HEK293 (cell line): ENCODE results near the gene UBA1.
A peak's percentile ranks its signal among the peaks of the same experiment; 100 is the strongest.

Experiments used
- CTCF ChIA-PET: fragments of 350-600 bp; formaldehyde crosslinking; extraction: SDS; loops from one replicate; lab custom pipeline; 2021; ENCODE audit warnings: antibody characterized with exemption; lab: Yijun Ruan, JAX
- POLR2A ChIA-PET: fragments of 300-600 bp; formaldehyde crosslinking; extraction: SDS; loops from one replicate; lab custom pipeline; 2020; ENCODE audit warnings: antibody characterized with exemption, inconsistent platforms; lab: Yijun Ruan, JAX
- H3K27ac ChIP-seq: fragments of 200-500 bp; sonication (Bioruptor generic); 2 replicates; pipeline ENCODE4 v1.5.1; 2014; ENCODE audit warnings: low read depth, low read length, control low read depth, inconsistent platforms; ENCODE audit errors: extremely low read depth
- H3K36me3 ChIP-seq, 2 experiments: fragments of 200-500 bp in 1 of 2; sonication (Bioruptor generic) in 1 of 2; 1 replicate in 1 of 2; 2 replicates in 1 of 2; pipeline ENCODE4 v1.5.1; 2014 to 2017; ENCODE audit warnings: inconsistent platforms in 2 of 2, low read length in 2 of 2; ENCODE audit not compliant: control insufficient read depth in 2 of 2, insufficient read depth in 1 of 2
- H3K4me1 ChIP-seq: fragments of 200-500 bp; sonication (Bioruptor generic); 2 replicates; pipeline ENCODE4 v1.5.1; 2014; ENCODE audit warnings: mild to moderate bottlenecking, low read length, inconsistent platforms; ENCODE audit not compliant: control insufficient read depth, insufficient read depth
- H3K4me3 ChIP-seq: 2 replicates; pipeline ENCODE4 v1.5.1; 2011; ENCODE audit warnings: low read depth, mild to moderate bottlenecking, control low read depth, low read length, moderate library complexity
- H3K9me3 ChIP-seq: fragments of 200-500 bp; sonication (Bioruptor generic); 2 replicates; pipeline ENCODE4 v1.5.1; 2014; ENCODE audit warnings: low read depth, low read length, inconsistent platforms; ENCODE audit not compliant: control insufficient read depth, insufficient read depth
- GLI4 ChIP-seq: fragments of 450-650 bp; formaldehyde crosslinking; IDR thresholded peaks from 2 replicates; pipeline ENCODE4 v1.5.1; 2016; ENCODE audit warnings: missing biosample characterization, missing genetic modification characterization
- GLIS2 ChIP-seq: fragments of 450-650 bp; formaldehyde crosslinking; IDR thresholded peaks from 2 replicates; pipeline ENCODE4 v1.5.1; 2016; ENCODE audit warnings: missing biosample characterization, missing genetic modification characterization
- KLF9 ChIP-seq: fragments of 450-650 bp; formaldehyde crosslinking; IDR thresholded peaks from 2 replicates; pipeline ENCODE4 v1.5.1; 2016; ENCODE audit warnings: missing biosample characterization, missing genetic modification characterization, low read depth
- ZIC2 ChIP-seq: fragments of 450-650 bp; formaldehyde crosslinking; IDR thresholded peaks from 2 replicates; pipeline ENCODE4 v1.5.1; 2016; ENCODE audit warnings: missing biosample characterization, missing genetic modification characterization
- ZNF214 ChIP-seq: fragments of 450-650 bp; formaldehyde crosslinking; IDR thresholded peaks from 2 replicates; pipeline ENCODE4 v1.5.1; 2017; ENCODE audit warnings: missing biosample characterization, mild to moderate bottlenecking, missing genetic modification characterization, borderline replicate concordance
- ZNF223 ChIP-seq: fragments of 450-650 bp; formaldehyde crosslinking; IDR thresholded peaks from 2 replicates; pipeline ENCODE4 v1.5.1; 2016; ENCODE audit warnings: missing biosample characterization, missing genetic modification characterization
- ZNF324 ChIP-seq: fragments of 450-650 bp; formaldehyde crosslinking; IDR thresholded peaks from 2 replicates; pipeline ENCODE4 v1.5.1; 2016; ENCODE audit warnings: missing biosample characterization, missing genetic modification characterization
- ZNF404 ChIP-seq: fragments of 450-650 bp; formaldehyde crosslinking; IDR thresholded peaks from 2 replicates; pipeline ENCODE4 v1.5.1; 2017; ENCODE audit warnings: missing biosample characterization, missing genetic modification characterization
- ZNF501 ChIP-seq: fragments of 450-650 bp; formaldehyde crosslinking; IDR thresholded peaks from 2 replicates; pipeline ENCODE4 v1.5.1; 2016; ENCODE audit warnings: missing biosample characterization, missing genetic modification characterization
- ZNF544 ChIP-seq: fragments of 450-650 bp; formaldehyde crosslinking; IDR thresholded peaks from 2 replicates; pipeline ENCODE4 v1.5.0; 2017; ENCODE audit warnings: missing biosample characterization, missing genetic modification characterization
- ZNF596 ChIP-seq: fragments of 450-650 bp; IDR thresholded peaks from 2 replicates; pipeline ENCODE4 v1.5.0; 2018; ENCODE audit warnings: missing biosample characterization, mild to moderate bottlenecking, missing genetic modification characterization, moderate library complexity
- ZNF600 ChIP-seq: fragments of 450-650 bp; formaldehyde crosslinking; IDR thresholded peaks from 2 replicates; pipeline ENCODE4 v1.5.1; 2016; ENCODE audit warnings: missing biosample characterization, missing genetic modification characterization
- ZNF677 ChIP-seq: fragments of 450-650 bp; IDR thresholded peaks from 2 replicates; pipeline ENCODE4 v1.5.0; 2018; ENCODE audit warnings: missing biosample characterization, mild to moderate bottlenecking, missing genetic modification characterization, moderate library complexity
- ZNF76 ChIP-seq: fragments of 450-650 bp; formaldehyde crosslinking; IDR thresholded peaks from 2 replicates; pipeline ENCODE4; 2016; ENCODE audit warnings: low read depth, missing biosample characterization, missing genetic modification characterization, borderline replicate concordance
- ZNF792 ChIP-seq: fragments of 450-650 bp; formaldehyde crosslinking; IDR thresholded peaks from 2 replicates; pipeline ENCODE4 v1.5.1; 2016; ENCODE audit warnings: missing biosample characterization, missing genetic modification characterization
- ZSCAN4 ChIP-seq: fragments of 450-650 bp; formaldehyde crosslinking; IDR thresholded peaks from 2 replicates; pipeline ENCODE4 v1.5.1; 2017; ENCODE audit warnings: missing biosample characterization, missing genetic modification characterization

UBA1 gene

GRCh38 chrX:47169273-47169672 is 24.4 kb upstream of the UBA1 start:
- no peaks in the 10 kb centered on the region for H3K4me1 ChIP-seq
- peaks cover 4 to 63% of the 10 kb centered on the region in 2 experiments; a peak in 2 of 3 replicates for H3K36me3 ChIP-seq
- POLR2A ChIA-PET: no interaction called here
- CTCF ChIA-PET: interaction anchor here (0.6 kb wide), 1 partner anchor 174 kb away, joined by 4 read pairs; no protein-coding TSS in a partner anchor
- no peak overlapping the region for H3K4me3 ChIP-seq
- H3K27ac ChIP-seq: no peak overlapping the region
- no peak for TF ChIP-seq ZNF223 (tag by site-specific recombination)
- no peak for TF ChIP-seq ZNF76 (tag by site-specific recombination)
- no peak for TF ChIP-seq KLF9 (tag by site-specific recombination)
- TF ChIP-seq GLI4 (tag by site-specific recombination): no peak
- TF ChIP-seq ZNF501 (tag by site-specific recombination): no peak
- TF ChIP-seq ZNF324 (tag by site-specific recombination): no peak
- H3K9me3 ChIP-seq: no peaks in the 10 kb centered on the region; the same call in 1 of the 2 replicates

DNA sequence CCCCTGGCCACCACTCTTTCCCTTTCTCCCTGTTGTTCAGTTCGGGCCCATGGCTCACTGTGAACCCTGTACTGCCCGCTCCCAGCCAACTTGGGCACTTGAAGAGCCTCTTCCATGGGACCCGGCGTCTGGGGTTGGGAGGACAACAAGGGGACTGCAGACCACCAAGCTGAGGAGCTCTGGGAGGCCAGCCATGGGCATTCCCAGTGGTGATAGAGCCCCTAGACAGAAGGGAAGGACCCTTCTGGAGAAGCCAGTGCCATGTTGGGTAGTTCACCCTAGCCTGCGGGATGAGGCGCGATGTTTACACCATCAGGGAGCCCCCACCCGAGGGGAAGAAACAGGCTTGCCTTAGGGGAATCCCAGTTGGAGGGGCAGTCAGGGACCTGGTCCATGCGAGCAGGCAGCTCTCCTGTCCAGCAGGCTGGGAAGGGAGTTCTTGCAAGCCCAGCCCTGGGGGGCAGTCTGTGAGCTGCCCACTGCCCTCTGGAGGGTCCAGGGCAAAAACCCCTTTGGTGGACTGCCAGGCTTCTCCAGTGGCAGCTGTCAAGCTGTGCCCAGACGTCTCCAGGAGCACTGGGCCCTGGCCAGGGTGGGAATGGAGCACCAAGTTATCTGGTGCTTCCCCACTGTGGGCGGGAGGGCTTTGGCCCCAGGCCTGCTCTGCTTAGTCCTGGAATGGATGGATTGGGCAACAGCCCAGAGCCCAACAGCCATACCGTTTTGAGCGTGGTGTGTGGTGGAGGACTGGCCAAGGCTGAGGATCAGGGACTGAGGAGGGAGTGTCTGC is 23.7 kb upstream of the UBA1 start:
- CTCF ChIA-PET: interaction anchor here (0.6 kb wide), 1 partner anchor 173 kb away, joined by 4 read pairs; no protein-coding TSS in a partner anchor
- H3K4me1 ChIP-seq: no peaks in the 10 kb centered on the region
- TF ChIP-seq ZNF677 (tag by site-specific recombination) (no peak), ZNF214 (tag by site-specific recombination) (no peak), ZNF544 (tag by site-specific recombination) (no peak), ZIC2 (tag by site-specific recombination) (peak; percentile 30), ZNF792 (tag by site-specific recombination) (no peak), ZNF404 (tag by site-specific recombination) (no peak), ZNF596 (tag by site-specific recombination) (no peak), ZNF600 (tag by site-specific recombination) (peak; percentile 58)
- peaks cover 3 to 66% of the 10 kb centered on the region in 2 experiments; a peak in 2 of 3 replicates for H3K36me3 ChIP-seq
- H3K4me3 ChIP-seq: no peak overlapping the region
- H3K27ac ChIP-seq: no peak overlapping the region
- no peaks in the 10 kb centered on the region for H3K9me3 ChIP-seq
- POLR2A ChIA-PET: no interaction called here

- ChIA-PET POLR2A (no interaction called here), CTCF (interaction anchor here (0.5 to 0.7 kb wide), 3 partner anchors 141 to 579 kb away, joined by 3 to 5 read pairs (median 4); no protein-coding TSS in a partner anchor)
- H3K9me3 ChIP-seq: no peaks in the 10 kb centered on the region
- no peak overlapping the region for H3K27ac ChIP-seq
- TF ChIP-seq GLIS2 (tag by site-specific recombination): peak; percentile 21; the same call in 1 of the 2 replicates
- no peak for TF ChIP-seq ZSCAN4 (tag by site-specific recombination)
- H3K36me3 ChIP-seq: peaks cover 3 to 76% of the 10 kb centered on the region in 2 experiments; a peak in 2 of 3 replicates
- H3K4me3 ChIP-seq: no peak overlapping the region
- no peaks in the 10 kb centered on the region for H3K4me1 ChIP-seq
Observed at GRCh38 chrX:47170861-47171692, 22.6 kb upstream of the UBA1 start.
